A549 (cell line): ENCODE measurements around the gene ARHGAP42. TPM values are rescaled to one million over a fixed set of nuclear protein-coding genes. Genes with fewer than 3 reads are reported as not detected.

Experiments
- ATAC-seq, 2 experiments: fragments of 200-7000 bp in 1 of 2; fragments of >200 bp in 1 of 2; cut with Nextera tagmentation in 1 of 2; cut with Tn5 transposase in 1 of 2; 3 replicates each; pipeline versions ENCODE4 v1.8.0 to v1.9.1; 2018 to 2020; ENCODE audit warnings: mild to moderate bottlenecking in 1 of 2, moderate library complexity in 1 of 2
- CTCF ChIA-PET: fragments of 300-600 bp; sonication (Branson Sonifier 250); formaldehyde crosslinking; extraction: SDS; loops from one replicate; lab custom pipeline; 2021; ENCODE audit warnings: antibody characterized with exemption, inconsistent platforms; lab: Yijun Ruan, JAX
- POLR2A ChIA-PET: fragments of 350-600 bp; formaldehyde crosslinking; extraction: SDS; loops from one replicate; lab custom pipeline; 2021; ENCODE audit warnings: antibody characterized with exemption, inconsistent platforms; lab: Yijun Ruan, JAX
- DNase-seq, 2 experiments: peaks; one replicate each; pipeline versions ENCODE4 v3.0.0 to v3.0.0-alpha.2; 2011 to 2016; ENCODE audit warnings: low read depth in 1 of 2, low spot score in 1 of 2
- FAIRE-seq: peaks from 2 replicates; lab custom pipeline; 2011; peaks lifted over from hg19 to GRCh38; lab: Jason Lieb, UNC
- H3K27ac ChIP-seq, 2 experiments: fragments of >200 bp; sonication (Bioruptor Twin); formaldehyde crosslinking; 3 replicates each; pipeline ENCODE4 v1.5.1; 2016 to 2017
- H3K4me1 ChIP-seq: fragments of >200 bp; sonication (Bioruptor Twin); formaldehyde crosslinking; 3 replicates; pipeline ENCODE4 v1.6.1; 2016
- H3K4me2 ChIP-seq: fragments of >200 bp; sonication (Bioruptor Twin); formaldehyde crosslinking; 3 replicates; pipeline ENCODE4 v1.6.1; 2016
- H3K4me3 ChIP-seq: fragments of >200 bp; sonication (Bioruptor Twin); formaldehyde crosslinking; 3 replicates; pipeline ENCODE4 v1.5.1; 2016
- H3K9me3 ChIP-seq: fragments of >200 bp; sonication (Bioruptor Twin); formaldehyde crosslinking; 3 replicates; pipeline ENCODE4 v1.6.1; 2016
- ATOH8 ChIP-seq: fragments of 250-450 bp; sonication (Bioruptor Pico); IDR thresholded peaks from 2 replicates; pipeline ENCODE4 v1.5.0; 2020; ENCODE audit warnings: low read depth, mild to moderate bottlenecking, moderate library complexity
- BCL3 ChIP-seq: fragments of >200 bp; sonication (Bioruptor Twin); formaldehyde crosslinking; IDR thresholded peaks from 3 replicates; pipeline ENCODE4 v1.6.1; 2016
- BHLHE40 ChIP-seq: IDR thresholded peaks from 2 replicates; pipeline ENCODE4 v1.6.1; 2012; ENCODE audit warnings: low read depth, low read length, inconsistent platforms
- CBX8 ChIP-seq: fragments of 200-600 bp; sonication (generic); IDR thresholded peaks from 2 replicates; pipeline ENCODE4 v1.6.1; 2016
- CEBPB ChIP-seq, 2 experiments: fragments of >200 bp in 1 of 2; sonication (Bioruptor Twin) in 1 of 2; formaldehyde crosslinking in 1 of 2; IDR thresholded peaks; 2 replicates each; pipeline ENCODE4 v1.6.1; 2012 to 2016
- CHD2 ChIP-seq: fragments of 150-350 bp; IDR thresholded peaks from 2 replicates; pipeline ENCODE4 v1.6.1; 2014; ENCODE audit warnings: low read length; ENCODE audit not compliant: partially characterized antibody
- CHD4 ChIP-seq: fragments of 200-600 bp; sonication (generic); IDR thresholded peaks from 2 replicates; pipeline ENCODE4 v1.6.1; 2016; ENCODE audit warnings: antibody characterized with exemption, mild to moderate bottlenecking, borderline replicate concordance
- EHF ChIP-seq: fragments of 250-450 bp; sonication (Bioruptor Pico); IDR thresholded peaks from 2 replicates; pipeline ENCODE4 v1.5.0; 2020; ENCODE audit warnings: mild to moderate bottlenecking
- EHMT2 ChIP-seq: fragments of 200-600 bp; sonication (generic); IDR thresholded peaks from 2 replicates; pipeline ENCODE4 v1.6.1; 2016; ENCODE audit warnings: antibody characterized with exemption, low read depth, mild to moderate bottlenecking, moderate library complexity
- ELK1 ChIP-seq: fragments of 150-350 bp; IDR thresholded peaks from 2 replicates; pipeline ENCODE4 v1.6.1; 2014; ENCODE audit warnings: low read depth, mild to moderate bottlenecking, low read length
- FOSB ChIP-seq: fragments of 250-450 bp; sonication (Bioruptor Pico); IDR thresholded peaks from 2 replicates; pipeline ENCODE4 v1.5.0; 2020; ENCODE audit warnings: mild to moderate bottlenecking, moderate library complexity
- FOSL2 ChIP-seq, 2 experiments: fragments of 450-650 bp in 1 of 2; fragments of >200 bp in 1 of 2; sonication (Bioruptor Twin) in 1 of 2; formaldehyde crosslinking; IDR thresholded peaks; 2 replicates each; pipeline versions ENCODE4 v1.5.0 to v1.6.1; 2016 to 2020; ENCODE audit warnings: mild to moderate bottlenecking in 1 of 2, moderate library complexity in 1 of 2
- HDAC2 ChIP-seq: fragments of 200-600 bp; sonication (generic); IDR thresholded peaks from 2 replicates; pipeline ENCODE4 v1.6.1; 2016
- HMGXB4 ChIP-seq: fragments of 250-450 bp; sonication (Bioruptor Pico); IDR thresholded peaks from 2 replicates; pipeline ENCODE4 v1.5.0; 2021; ENCODE audit warnings: mild to moderate bottlenecking, moderate library complexity, borderline replicate concordance
- JUN ChIP-seq, 2 experiments: fragments of >200 bp; sonication (Bioruptor Twin); formaldehyde crosslinking; IDR thresholded peaks; 2 replicates in 1 of 2; 3 replicates in 1 of 2; pipeline ENCODE4 v1.6.1; 2016 to 2017
- KDM1A ChIP-seq: fragments of 200-600 bp; sonication (generic); IDR thresholded peaks from 2 replicates; pipeline ENCODE4 v1.6.1; 2016; ENCODE audit warnings: low read depth, mild to moderate bottlenecking
- MAZ ChIP-seq: fragments of 150-350 bp; IDR thresholded peaks from 2 replicates; pipeline ENCODE4 v1.6.1; 2014; ENCODE audit warnings: antibody characterized with exemption, low read depth, low read length, borderline replicate concordance
- NPAS2 ChIP-seq: fragments of 250-450 bp; sonication (Bioruptor Pico); IDR thresholded peaks from 2 replicates; pipeline ENCODE4 v1.8.0; 2022; ENCODE audit warnings: mild to moderate bottlenecking, moderate library complexity, borderline replicate concordance
- PHF8 ChIP-seq: fragments of 200-600 bp; sonication (generic); IDR thresholded peaks from 2 replicates; pipeline ENCODE4 v1.6.1; 2016; ENCODE audit warnings: low read depth, mild to moderate bottlenecking, antibody characterized with exemption, moderate library complexity, borderline replicate concordance
- REST ChIP-seq: fragments of 200-600 bp; sonication (generic); IDR thresholded peaks from 2 replicates; pipeline ENCODE4 v1.6.1; 2016; ENCODE audit warnings: antibody characterized with exemption, mild to moderate bottlenecking, moderate library complexity
- RFX5 ChIP-seq: fragments of 450-650 bp; IDR thresholded peaks from 2 replicates; pipeline ENCODE4 v1.7.1; 2014; ENCODE audit warnings: antibody characterized with exemption, mild to moderate bottlenecking, moderate library complexity
- RNF2 ChIP-seq: fragments of 200-600 bp; sonication (generic); IDR thresholded peaks from 2 replicates; pipeline ENCODE4 v1.6.1; 2016; ENCODE audit warnings: low read depth, mild to moderate bottlenecking, antibody characterized with exemption, moderate library complexity, borderline replicate concordance
- ZNF302 ChIP-seq: fragments of 250-450 bp; sonication (Bioruptor Pico); IDR thresholded peaks from 2 replicates; pipeline ENCODE4 v1.9.0; 2021; ENCODE audit warnings: inconsistent platforms, mild to moderate bottlenecking, moderate library complexity
- WGBS: methylation state at CpG from one replicate; pipeline ENCODE4 v1.1.6; 2017; ENCODE audit errors: missing lambda C conversion rate; 5-methylcytosine and 5-hydroxymethylcytosine counted together
- polyA plus RNA-seq, 4 experiments: library from polyadenylated mRNA; depleted of rRNA in 3 of 4; stranded (reverse); fragments of >200 nt; fragmentation: RNase III in 1 of 4; extraction: RNeasy Plus Mini Kit Qiagen cat#74134 plus additional on column Dnase treatment in 1 of 4; gene quantifications; 2 replicates in 3 of 4; 3 replicates in 1 of 4; pipeline ENCODE4 v1.2.3, GENCODE V29; 2011 to 2017

The ARHGAP42 gene
- polyA plus RNA-seq, 2 of the 4 experiments (the other 2 are of a cell fraction) = 5.1 to 17.0 TPM

- H3K4me3 ChIP-seq = no peak overlapping the region
- no peak for ATAC-seq
- H3K9me3 ChIP-seq = no peaks in the 10 kb centered on the region
- ChIA-PET CTCF (no interaction called here), POLR2A (no interaction called here)
- 0 out of 3 replicates have a peak, but pooled peaks cover 12% of the 10 kb centered on the region for H3K4me1 ChIP-seq
- FAIRE-seq = no peak
- DNase-seq = no peak
- 87% methylated on average over 3 of the region's 3 CpGs for WGBS
- H3K27ac ChIP-seq = no peak overlapping the region
- H3K4me2 ChIP-seq = no peak overlapping the region
- no peak for TF ChIP-seq CHD4
- TF ChIP-seq PHF8 = no peak
- TF ChIP-seq CEBPB (IDR thresholded peaks at IDR 0.05) = no peak
- no peak for TF ChIP-seq CBX8
- no peak for TF ChIP-seq JUN (IDR thresholded peaks at IDR 0.05)
- no peak for TF ChIP-seq KDM1A
- TF ChIP-seq ATOH8 (CRISPR knock-in tag) = no peak
- no peak for TF ChIP-seq FOSL2 (IDR thresholded peaks at IDR 0.05)
- no peak for TF ChIP-seq FOSL2 (CRISPR knock-in tag; IDR thresholded peaks at IDR 0.05)
Measured at GRCh38 chr11:100872951-100873740, 186.1 kb downstream of the ARHGAP42 start.

GRCh38 chr11:100874203-100874602, 187.1 kb downstream of the ARHGAP42 start:
- POLR2A ChIA-PET = no interaction called here
- TF ChIP-seq EHF (CRISPR knock-in tag) (no peak), CBX8 (no peak), HMGXB4 (CRISPR knock-in tag) (no peak), REST (no peak), HDAC2 (no peak), CHD2 (no peak), RNF2 (no peak), NPAS2 (no peak), ELK1 (no peak), RFX5 (no peak), BHLHE40 (no peak), EHMT2 (no peak), BCL3 (no peak), MAZ (no peak), KDM1A (no peak), ZNF302 (no peak), FOSB (CRISPR knock-in tag) (no peak)
- no peak overlapping the region for H3K4me2 ChIP-seq
- H3K9me3 ChIP-seq = no peaks in the 10 kb centered on the region
- 0 out of 3 replicates have a peak, but pooled peaks cover 12% of the 10 kb centered on the region for H3K4me1 ChIP-seq
- no peak overlapping the region for H3K4me3 ChIP-seq
- no peak overlapping the region for H3K27ac ChIP-seq
- ATAC-seq (no peak), DNase-seq (no peak), FAIRE-seq (no peak)
- CTCF ChIA-PET = no interaction called here
- 95% methylated on average over 4 of the region's 4 CpGs for WGBS
